HG03432 (cell line): ENCODE measurements around the gene TMEM50B.
"Not testable (repeated sequence)": the region's sequence is repeated elsewhere in the genome, so short reads cannot be mapped to it uniquely, and the experiment has no call there.

Experiments used
- ATAC-seq: cut with Tn5 transposase; IDR thresholded peaks from one replicate; pipeline ENCODE4 v1.9.1; 2021; ENCODE audit warnings: mild to moderate bottlenecking, moderate library complexity; ENCODE audit not compliant: unreplicated experiment

The TMEM50B gene

DNA sequence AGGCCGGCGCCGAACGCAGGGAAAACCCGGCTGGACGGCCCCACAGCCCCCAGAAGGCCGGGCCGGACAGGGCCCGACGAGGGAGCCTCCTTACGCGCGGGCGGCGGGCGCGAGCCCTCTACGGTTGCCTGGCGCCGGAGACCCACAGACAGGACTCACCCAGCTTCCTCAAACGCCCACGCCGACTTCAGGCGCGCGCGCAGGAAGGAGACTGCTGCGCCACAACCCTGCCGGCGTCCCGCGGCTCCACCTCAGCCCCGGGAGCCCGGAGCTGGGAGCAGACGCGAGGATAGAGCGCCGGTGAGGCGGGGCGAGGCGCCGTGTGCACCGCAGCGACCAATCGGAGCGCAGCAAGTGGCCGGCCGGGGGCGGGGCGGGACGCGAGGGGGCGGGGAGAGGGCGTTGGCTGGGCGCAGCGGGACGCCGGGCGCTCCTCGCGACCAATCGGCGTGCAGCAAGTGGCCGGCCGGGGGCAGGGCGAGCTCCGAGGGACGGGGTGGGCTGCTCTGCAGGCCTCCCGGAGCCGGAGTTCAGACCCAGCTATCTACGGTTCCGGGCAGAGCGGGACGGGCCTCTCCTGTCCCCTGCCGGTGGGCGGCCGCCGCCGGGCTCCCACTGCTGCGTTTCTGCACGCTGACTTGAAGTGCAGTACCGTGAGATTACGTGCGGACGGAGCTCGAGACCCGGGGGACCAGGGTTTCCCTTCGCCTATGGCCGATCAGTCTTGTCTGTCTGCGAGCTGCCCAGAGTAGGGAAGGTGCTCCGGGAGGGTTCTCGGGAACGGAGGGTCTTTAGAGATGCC, at the start of gene TMEM50B:
Gene TMEM50B, minus strand, starts transcription at position 296 of the 802 bp plus-strand sequence. CDS start 11,089 bp downstream, outside the sequence.
- peak; percentile 92 for ATAC-seq

GRCh38 chr21:33522953-33523349, 43.2 kb upstream of the TMEM50B start:
- ATAC-seq, result no peak

DNA sequence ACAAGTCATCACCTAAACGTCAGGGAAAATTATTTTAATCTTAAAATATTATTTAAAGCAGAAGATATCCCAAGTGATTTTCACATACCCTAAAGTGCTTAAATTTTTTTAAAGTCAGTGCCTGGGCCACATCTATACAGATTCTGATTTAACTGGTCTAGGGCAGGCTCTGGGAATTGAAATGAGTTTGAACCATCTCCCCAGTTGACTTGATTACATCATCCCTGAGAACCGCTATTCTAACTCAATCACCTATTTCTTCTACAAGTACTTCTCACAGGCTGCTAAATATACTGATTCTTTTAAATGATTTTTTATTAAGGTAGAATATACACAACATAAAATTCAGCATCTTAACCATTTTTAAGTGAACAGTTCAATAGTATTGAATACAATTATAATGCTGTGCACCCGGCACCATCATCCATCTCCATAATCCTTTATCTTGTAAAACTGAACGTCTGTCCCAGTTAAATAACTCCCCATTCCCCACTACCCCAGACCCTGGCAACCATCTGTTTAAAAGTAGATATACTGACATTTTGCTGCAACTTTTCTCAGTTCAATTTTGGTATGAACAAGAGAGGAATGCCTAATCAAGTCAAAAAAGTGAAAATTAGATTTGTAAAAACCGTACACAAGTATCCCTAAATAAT, 42.7 kb upstream of the TMEM50B start:
- ATAC-seq, result no peak

DNA sequence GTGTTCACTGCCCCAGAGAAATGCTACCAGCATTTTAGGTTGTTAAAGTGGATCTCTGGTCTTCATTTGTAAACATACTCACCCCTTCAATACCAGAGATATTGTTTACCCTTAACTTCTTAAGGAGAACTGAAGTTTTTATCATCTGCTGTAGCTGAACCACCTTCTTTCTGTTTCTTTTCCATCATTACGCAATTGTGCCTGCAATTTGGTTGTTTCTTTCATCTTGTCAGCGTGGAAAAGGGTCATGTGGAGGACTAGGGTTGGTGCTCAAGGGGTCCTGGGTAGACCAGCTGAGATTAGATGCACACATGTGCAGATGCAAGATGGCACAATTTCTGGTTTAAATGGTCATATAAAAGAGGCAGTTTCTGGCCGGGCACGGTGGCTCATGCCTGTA, 39.1 kb upstream of the TMEM50B start:
- no peak for ATAC-seq

- ATAC-seq, result no peak
These were observed 34.5 kb upstream of the TMEM50B start for GRCh38 chr21:33514229-33514628.

GRCh38 chr21:33512481-33512880, 32.7 kb upstream of the TMEM50B start:
- ATAC-seq, result no peak

- no peak for ATAC-seq
These were observed 31.9 kb upstream of the TMEM50B start for GRCh38 chr21:33511639-33512038.

- ATAC-seq, result no peak
These were observed 31.1 kb upstream of the TMEM50B start for GRCh38 chr21:33510826-33511225.

GRCh38 chr21:33507003-33507402, 27.2 kb upstream of the TMEM50B start:
- ATAC-seq, result not testable (repeated sequence)

DNA sequence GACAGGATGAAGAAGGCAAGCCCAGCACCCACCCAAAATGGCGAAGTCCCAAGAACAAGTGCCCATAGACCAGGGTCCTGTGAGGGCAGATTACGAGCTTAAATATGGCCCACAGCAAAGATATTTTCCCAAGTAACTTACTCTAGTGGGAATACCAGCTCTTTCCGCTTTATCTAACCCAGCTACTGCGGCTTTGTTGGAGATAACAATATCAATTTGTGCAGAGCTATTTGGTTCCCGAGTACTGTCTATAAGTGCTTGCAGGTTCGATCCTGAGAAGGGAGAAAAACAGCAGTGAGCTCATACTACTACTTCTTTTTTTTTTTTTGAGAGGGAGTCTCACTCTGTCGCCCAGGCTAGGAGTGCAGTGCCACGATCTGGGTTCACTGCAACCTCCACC, 26.1 kb upstream of the TMEM50B start:
- ATAC-seq, result no peak

DNA sequence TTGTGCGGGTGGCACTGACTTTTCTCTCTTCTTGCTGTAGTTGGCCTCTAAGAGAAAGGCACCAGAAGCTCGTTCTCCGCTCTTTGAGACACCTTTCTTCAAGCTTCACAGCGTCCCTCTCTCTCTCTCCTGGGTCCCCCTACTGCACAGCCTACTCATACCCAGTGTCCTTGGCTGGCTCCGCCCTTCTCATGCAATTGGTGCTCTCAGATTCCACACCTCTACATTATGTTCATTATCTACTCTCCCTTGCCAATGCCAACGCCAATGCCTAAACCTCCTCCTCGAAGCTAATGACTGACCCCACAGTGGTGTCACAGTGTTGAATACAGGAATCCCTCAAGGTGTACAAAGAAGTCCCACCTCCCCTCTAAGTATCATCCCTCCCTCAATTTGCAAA, 16.6 kb upstream of the TMEM50B start:
- no peak for ATAC-seq

GRCh38 chr21:33495743-33496142, 16.0 kb upstream of the TMEM50B start:
- no peak for ATAC-seq

DNA sequence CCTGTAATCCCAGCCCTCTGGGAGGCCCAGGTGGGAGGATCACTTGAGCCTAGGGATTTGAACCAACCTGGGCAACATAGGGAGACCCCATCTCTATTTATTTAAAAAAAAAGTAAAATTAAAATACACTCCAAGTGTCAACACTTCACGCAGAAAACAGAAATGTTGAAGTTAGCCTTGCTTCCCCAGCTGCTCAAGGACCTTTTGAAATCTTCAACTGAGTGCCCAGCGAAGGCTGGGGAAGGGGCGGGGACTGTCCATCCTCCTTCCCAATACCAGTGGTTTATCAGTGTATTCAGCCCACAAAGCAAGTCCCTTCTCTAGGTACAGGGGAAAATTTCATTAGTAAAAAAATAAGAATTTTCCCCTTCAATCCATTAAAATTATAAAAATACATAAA, 14.0 kb upstream of the TMEM50B start:
- no peak for ATAC-seq

DNA sequence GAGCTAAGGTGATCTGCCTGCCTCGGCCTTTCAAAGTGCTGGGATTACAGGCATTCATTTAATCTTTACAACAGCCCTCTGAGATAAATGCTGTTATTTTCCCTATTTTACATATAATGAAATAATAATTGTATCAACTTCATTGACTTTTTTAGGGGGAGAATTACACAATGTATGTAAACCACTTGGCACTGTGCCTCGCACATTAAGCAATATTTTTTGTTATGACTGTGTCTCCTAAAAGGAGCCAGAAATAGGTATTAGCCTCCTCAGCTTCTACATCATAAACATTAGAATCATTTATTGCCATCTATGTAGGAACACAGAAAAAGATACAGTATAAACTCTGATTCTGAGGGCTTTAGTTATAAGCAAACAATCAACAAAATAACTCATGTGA, 12.8 kb upstream of the TMEM50B start:
- no peak for ATAC-seq

GRCh38 chr21:33491373-33492102, 11.8 kb upstream of the TMEM50B start, which contains the start of gene DNAJC28:
DNAJC28 (minus strand) TSS chr21:33491716; CDS start chr21:33489393, 2,323 bp downstream.
- peak; percentile 98 for ATAC-seq

GRCh38 chr21:33490991-33491372, 11.2 kb upstream of the TMEM50B start:
- ATAC-seq, result no peak

DNA sequence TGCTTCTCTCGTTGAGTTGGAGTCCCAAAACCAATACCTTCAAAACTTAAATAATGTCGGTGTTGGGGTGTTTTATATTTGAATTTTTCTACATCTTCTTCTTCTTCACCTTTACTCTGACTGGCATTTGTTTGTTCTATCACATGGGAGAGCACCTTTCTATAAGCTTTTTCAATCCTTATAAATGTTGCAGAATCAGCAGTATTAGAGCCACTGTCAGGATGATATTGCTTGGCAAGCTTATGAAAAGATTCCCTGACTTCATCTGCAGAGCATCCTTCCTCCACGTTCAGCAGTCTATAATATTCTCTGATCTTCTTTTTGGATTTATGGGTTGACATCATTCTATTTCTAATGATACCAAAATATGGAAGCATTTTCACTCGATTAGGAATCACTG, 9.2 kb upstream of the TMEM50B start:
- no peak for ATAC-seq

GRCh38 chr21:33487996-33488395, 8.2 kb upstream of the TMEM50B start:
- ATAC-seq, result no peak

DNA sequence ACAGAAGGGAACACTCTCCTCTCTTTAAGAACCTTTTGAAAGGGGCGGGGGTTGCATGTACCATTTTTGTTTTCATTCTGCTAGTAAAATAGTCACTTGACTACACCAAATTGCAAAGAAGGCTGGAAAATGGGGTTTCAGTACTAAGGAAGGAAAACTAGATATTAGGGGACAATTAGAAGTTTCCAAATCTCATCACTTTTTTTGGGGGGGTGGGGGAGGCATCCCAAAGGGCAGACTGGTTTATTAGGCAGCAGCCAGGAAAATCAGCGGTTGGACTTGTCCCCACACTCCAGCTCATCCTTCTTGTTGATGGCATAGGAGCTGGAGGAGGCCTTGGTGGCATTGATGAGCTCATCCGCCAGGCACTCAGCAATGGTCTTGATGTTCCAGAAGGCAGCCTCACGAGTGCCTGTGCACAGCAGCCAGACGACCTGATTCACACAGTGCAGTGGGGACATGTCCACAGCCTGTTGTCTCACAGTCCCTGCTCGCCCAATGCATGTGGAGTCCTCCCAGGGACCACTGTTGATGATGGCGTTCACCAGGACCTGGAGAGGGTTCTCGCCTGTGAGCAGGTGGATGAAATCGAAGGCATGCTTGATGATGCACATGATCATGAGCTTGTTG, 1.7 kb upstream of the TMEM50B start:
- no peak for ATAC-seq

- no peak for ATAC-seq
These were observed 818 bp upstream of the TMEM50B start for GRCh38 chr21:33480481-33481103.
